ENCODE data around the gene ZNF862.

ZNF862 gene

DNA sequence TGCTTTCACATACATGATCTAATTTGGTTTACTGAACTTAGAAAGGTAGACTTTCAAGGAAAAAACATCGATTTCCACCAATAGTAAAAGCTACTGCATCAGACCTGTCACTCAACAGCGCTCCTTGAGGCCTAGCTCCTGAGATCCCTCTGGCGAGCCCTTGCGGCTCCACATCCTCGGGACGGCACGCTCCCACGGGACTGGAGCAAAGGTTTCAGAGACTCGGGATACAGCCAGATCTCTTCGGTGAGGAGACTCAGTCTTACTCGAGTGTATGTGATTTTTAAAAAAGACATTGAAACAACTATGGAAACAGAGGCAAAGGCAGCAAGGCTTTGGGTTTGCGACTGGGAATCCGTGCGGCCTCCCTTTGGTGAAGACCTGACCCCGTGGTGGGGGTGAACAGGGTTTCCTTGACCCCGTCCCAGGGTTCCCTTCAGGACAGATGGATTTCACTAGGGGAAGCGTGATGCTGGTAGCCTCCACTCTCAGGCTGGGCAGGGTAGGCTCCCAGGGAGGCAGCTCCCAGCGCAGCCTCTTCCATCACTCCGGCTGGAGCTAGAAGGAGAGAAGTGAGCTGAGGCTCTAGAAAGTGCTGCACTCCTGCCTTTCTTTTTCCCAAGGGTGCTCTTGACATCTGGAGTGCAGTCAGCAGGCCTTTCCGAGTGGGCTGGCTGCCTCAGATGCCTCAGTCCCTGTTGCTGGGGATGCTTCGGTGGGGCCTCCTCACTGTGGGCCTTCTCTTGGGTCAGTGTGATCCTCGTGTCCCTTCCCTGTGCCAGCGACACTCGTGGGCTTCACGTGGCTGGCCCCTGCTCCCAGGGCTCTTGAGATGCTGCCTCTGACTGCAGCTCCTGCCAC is 29.8 kb downstream of the ZNF862 start:
- DNase-seq: no peak

DNA sequence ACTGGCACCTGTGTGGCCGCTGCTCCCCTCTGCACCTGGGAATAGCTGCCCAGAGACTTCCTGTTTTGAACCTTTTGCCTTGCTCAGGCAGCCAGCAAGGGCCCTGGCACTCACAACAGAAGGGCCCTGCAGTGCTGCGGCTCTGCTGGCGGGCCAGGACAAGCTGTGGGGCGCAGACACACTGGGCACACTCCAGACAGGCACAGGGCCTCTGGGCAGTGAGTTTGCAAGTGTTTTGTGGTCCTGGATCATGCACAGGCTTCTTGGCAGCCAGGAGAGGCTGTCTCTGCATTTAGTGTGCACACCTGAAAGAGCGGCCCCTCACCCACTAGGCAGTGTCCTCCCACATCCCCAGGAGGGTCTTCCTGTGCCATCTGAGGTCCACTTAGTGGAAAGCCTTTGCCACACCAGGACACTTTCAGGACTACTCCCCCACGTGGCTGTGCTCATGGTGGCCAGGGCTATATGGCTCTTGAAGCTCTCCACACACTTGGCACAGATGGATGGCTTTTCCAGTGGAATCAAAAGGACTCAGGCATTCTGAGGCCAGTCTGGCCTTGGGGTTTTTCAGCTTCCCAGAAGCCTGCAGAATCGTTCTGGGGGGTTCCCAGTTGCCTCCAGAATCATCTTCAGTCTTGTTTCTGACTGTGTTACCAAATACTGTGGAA is 30.6 kb downstream of the ZNF862 start:
- DNase-seq: no peak

- no peak for DNase-seq
Observed at GRCh38 chr7:149869291-149869650, 31.1 kb downstream of the ZNF862 start.

GRCh38 chr7:149869867-149870266 is 31.7 kb downstream of the ZNF862 start:
- no peak for DNase-seq

- no peak for DNase-seq
Observed at GRCh38 chr7:149870274-149870673, 32.1 kb downstream of the ZNF862 start.

GRCh38 chr7:149870701-149871483 is 32.7 kb downstream of the ZNF862 start:
- no peak for DNase-seq

GRCh38 chr7:149871576-149871975 is 33.4 kb downstream of the ZNF862 start:
- no peak for DNase-seq

DNA sequence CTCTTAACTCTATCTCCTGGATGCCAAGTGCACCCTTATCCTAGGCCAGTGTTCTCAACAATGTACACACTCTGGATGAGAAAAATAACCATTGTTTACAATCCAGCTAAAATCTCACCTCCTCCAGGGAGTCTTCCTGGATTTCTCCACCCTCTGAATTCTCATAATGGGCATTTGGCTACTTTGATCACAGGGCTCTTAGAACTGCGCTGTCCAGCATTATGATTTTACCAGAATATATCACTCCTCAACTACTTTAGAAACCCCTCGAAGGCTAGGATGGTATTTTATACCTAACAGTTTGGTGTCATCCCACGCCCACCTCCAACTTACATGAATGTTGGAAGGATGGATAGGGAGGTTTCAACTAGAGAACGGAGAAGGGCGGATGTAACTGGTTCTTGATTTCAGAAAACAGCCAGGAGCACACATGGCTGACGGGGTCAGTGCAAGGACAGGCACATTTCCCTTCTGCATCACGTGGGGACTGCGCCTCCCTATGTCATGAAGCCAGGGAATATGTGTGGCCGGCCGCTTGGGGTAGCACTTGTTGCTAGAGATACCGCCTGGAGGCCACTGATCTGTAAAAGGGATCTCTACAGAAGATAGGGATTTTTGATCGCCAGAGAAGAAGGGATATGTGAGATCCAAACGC is 34.4 kb downstream of the ZNF862 start:
- DNase-seq: peak; percentile 74

DNA sequence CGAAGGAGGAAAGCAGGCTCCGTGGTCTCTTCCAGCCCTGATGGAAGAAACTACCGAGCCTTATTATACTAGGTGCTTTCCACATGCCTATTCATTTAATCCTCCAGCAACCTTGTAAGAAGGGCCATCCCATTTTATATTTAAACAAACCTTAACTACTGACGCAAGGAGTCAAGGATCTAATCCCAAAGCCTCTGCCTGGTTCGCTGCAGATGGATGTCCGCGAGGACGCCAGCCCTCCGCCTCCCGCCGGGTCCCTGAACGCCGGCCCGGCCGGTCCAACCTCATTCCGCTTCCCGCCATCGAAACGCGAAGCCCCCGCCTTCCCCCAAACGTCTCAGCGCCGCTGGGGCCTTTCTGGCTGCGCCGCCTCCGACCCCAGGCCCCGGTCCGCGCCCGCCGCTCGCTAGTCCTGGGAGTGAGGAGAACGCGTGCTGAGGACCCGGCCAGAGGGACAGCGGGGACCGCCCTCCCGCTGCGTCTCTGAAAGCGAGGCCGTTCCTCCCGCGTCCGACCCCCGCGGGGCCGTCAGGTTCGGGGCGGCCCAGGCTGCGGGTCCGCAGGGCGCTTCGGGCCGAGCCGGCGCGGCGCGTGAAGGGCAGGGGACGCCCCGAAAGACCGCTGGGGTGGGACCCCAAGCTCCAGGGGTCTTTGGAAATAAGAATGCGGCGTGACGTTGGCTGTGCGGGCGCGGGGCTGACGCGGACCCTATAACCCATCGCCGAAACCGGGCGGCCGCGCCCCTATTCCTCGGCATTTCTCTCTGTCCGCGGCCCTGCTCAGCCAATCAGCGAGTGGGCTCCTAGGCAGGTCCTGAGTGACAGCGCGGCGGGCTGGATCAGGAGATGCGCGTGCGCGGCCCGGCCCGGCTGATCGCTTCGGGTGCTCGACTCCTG is 35.1 kb downstream of the ZNF862 start, which contains the start of gene ATP6V0E2:
ATP6V0E2 (plus strand) TSS at position 896 of the 896 bp plus-strand sequence. CDS start 97 bp downstream, outside the sequence.
- peak; percentile 91 for DNase-seq

- no peak for DNase-seq
Observed at GRCh38 chr7:149873970-149874643, 35.9 kb downstream of the ZNF862 start.

GRCh38 chr7:149874644-149875028 is 36.5 kb downstream of the ZNF862 start:
- DNase-seq: no peak

GRCh38 chr7:149875396-149875795 is 37.2 kb downstream of the ZNF862 start:
- no peak for DNase-seq

DNA sequence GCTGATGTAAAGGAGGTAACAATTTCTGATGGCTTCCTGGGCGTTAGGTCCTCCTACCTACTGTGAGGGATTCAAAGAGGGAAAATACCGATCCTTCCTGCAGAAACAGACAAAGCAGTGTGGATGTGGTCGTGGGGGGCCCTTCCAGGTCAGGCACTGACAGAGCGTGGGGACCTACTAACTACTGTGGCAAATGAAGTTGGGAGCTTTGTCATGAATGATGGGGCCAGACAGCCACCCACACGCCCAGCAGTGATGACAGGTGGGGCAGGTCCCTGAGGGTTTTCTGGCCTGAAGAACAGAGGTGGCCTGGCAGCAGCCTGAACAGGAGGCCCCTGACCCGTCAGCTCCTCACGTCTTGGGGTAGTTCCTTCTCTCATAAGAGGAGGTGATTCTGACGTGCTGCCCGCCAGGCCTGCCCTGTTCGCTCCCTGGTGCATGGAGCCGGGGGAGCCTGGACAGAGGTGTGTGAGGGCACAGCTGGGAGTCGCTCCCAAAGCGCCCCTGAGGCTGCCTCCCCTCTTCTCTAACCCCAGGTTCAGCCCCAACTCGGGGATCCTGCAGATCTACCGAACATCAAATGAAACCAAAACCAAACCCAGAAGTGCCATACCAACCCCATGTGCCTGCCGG is 39.8 kb downstream of the ZNF862 start:
- DNase-seq: no peak

DNA sequence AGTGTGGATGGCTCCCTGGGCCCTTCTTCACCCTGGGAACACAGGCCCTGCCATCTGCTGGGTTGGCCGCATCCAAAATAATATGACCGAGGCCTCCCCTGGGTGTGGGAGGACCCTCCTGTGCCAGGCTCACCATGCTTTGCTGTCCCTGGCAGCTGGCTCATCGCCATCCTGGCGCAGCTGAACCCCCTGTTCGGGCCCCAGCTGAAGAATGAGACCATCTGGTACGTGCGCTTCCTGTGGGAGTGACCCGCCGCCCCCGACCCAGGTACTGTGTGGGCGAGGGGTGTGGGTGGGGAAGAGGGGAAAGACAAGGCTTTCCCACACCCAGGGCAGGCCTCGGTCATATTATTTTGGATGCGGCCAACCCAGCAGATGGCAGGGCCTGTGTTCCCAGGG is 40.3 kb downstream of the ZNF862 start:
- no peak for DNase-seq

- DNase-seq: no peak
Observed at GRCh38 chr7:149879271-149879743, 41.1 kb downstream of the ZNF862 start.

DNA sequence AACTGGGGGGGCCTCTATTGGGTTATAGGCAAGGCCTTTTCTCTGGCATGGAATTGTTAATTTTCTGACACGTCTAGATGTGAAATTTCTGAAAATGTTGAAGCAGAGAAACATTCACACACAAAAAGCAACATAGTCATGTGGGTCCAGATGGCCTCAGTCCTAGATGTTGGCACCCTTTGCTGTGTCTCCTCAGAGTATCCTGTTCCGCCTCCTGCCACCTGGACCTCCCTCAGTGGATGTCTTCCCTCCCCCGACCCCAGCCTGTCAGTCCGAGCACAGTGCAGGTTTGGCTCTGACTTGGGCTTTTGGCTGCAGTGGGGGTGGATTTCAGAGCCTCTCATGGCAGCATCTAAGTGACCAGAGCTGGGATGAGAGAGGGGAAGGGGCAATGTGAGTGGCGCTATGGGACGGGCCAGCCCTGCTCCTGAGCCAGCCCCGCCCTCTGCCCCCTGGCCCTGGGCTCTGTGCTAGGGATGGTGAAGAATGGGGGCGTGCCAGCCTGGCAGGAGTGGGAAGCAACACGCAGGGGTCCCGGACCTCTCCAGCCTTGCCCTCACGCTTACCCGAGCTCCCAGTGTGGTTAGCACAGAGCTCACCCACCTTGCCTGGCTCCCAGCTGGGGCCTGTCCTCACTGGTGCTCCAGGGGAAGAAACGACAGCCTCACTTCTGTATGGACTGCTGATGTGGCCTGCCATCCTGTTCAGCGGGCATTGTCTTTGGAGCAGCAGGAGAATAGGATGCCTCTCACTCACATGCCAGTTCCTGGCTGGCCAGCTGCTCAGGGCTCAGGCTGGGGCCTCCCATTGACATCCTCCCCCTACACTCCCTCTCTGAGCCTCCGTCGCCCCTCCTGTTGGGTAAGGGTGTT is 41.8 kb downstream of the ZNF862 start:
- no peak for DNase-seq

GRCh38 chr7:149880638-149881311 is 42.6 kb downstream of the ZNF862 start:
- no peak for DNase-seq

DNA sequence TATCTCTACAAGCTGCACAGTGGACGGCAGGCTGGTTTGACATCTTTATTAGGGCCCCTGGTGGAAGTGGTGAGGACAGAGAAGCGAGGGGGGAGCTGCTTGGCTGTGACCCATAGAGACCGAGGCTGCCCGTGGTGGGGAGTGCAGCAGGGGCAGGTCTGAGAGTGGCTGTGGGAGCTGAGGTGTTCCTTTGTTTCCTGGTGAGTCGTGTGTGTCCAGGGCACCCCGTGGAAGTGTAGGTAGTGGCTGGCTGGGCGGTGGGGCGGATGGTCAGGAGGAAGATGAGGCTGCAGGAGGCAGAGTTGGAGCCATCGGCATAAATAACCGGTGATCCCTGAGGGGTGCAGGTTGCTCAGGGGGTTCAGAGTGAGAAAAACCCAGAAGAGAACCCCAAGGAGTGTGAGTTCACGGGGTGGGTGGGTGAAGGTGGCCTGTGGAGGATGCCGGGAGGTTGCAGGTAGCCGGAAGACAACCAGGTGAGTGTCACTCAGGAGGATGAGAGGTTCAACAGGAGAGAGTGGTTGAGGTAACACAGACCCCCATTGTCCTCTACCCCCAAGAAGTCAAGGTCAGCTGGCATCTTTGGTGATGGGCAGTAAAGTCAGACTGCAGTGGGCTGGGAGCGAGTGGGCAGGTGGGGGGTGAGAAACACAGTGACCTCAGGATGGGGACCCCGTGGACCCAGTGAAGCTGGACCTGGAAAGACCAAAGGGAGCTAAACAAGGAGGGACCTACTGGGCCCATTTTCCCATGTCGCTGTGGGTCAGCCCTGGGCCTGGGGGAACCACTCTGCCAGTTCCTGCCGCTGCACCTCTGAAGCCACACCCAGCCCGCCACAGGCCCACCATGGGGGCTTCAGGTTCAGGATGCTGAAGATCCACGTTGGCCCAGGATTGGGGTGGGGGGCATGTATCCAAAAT is 43.4 kb downstream of the ZNF862 start:
- DNase-seq: no peak
